Right lobe of liver (tissue), 6 donors: ENCODE data around the gene INPP5D. TPM values are rescaled to one million over a fixed set of nuclear protein-coding genes. Genes with fewer than 3 reads are reported as not detected.

Source experiments
- ATAC-seq, 4 donors: fragments of 200-7000 bp; cut with Tn5 transposase; one replicate each; pipeline ENCODE4 v1.9.1; 2020; ENCODE audit warnings: mild to moderate bottlenecking in 4 of 4, moderate library complexity in 4 of 4
- DNase-seq, 3 donors: peaks; one replicate each; pipeline ENCODE4 v3.0.0-alpha.2; 2020
- H3K27ac ChIP-seq, 3 donors: fragments of 200-600 bp; one replicate each; pipeline ENCODE4 v1.8.0; 2022
- H3K27me3 ChIP-seq, 2 donors: fragments of 200-600 bp; one replicate each; pipeline ENCODE4 v1.8.0; 2022
- H3K36me3 ChIP-seq, 4 donors: fragments of 200-600 bp; sonication (generic) in 1 of 4; one replicate each; pipeline versions ENCODE4 v1.5.1 to v1.8.0; 2017 to 2022; ENCODE audit warnings: control low read depth in 1 of 4
- H3K4me1 ChIP-seq, 4 donors: fragments of 200-600 bp; sonication (generic) in 1 of 4; one replicate each; pipeline versions ENCODE4 v1.5.1 to v1.8.0; 2017 to 2022; ENCODE audit warnings: control low read depth in 1 of 4
- H3K4me3 ChIP-seq, 3 donors: fragments of 200-600 bp; one replicate each; pipeline ENCODE4 v1.8.0; 2022
- H3K9me3 ChIP-seq, 4 donors: fragments of 200-600 bp; sonication (generic) in 1 of 4; one replicate each; pipeline versions ENCODE4 v1.5.1 to v1.8.0; 2017 to 2022; ENCODE audit warnings: control low read depth in 1 of 4
- CTCF ChIP-seq, 4 donors: fragments of 200-600 bp in 3 of 4; fragments of 450-650 bp in 1 of 4; IDR thresholded peaks; one replicate each; pipeline versions ENCODE4 v1.5.1 to v1.8.0; 2016 to 2022; ENCODE audit warnings: antibody characterized with exemption in 4 of 4, mild to moderate bottlenecking in 2 of 4
- POLR2A ChIP-seq: fragments of 450-650 bp; IDR thresholded peaks from one replicate; pipeline ENCODE4 v1.6.1; 2017; ENCODE audit warnings: antibody characterized with exemption, mild to moderate bottlenecking
- WGBS: methylation state at CpG from one replicate; pipeline ENCODE4 v1.1.6; 2018; ENCODE audit warnings: low coverage, low lambda C conversion rate; ENCODE audit not compliant: insufficient coverage; ENCODE audit errors: missing lambda C conversion rate; 5-methylcytosine and 5-hydroxymethylcytosine counted together
- intact Hi-C, 2 donors: fragments of 100-400 bp; cut with DNase I; formaldehyde crosslinking; loops; one replicate each; pipeline versions ENCODE4 v1.11.2 to v1.14.1; 2022
- total RNA-seq, 6 experiments: library from RNA; depleted of rRNA in 2 of 6; stranded (reverse); fragments of >200 nt in 2 of 6; fragmentation: NEBNext Ultra II Directional in 3 of 6; extraction: Animal tissue kit (Norgen Biotek cat#: 25700) in 3 of 6; gene quantifications; one replicate each; pipeline versions ENCODE4 v1.1.0 to v1.2.4, GENCODE V29; 2016 to 2023
- donor health status: DM: no; HTN: yes; CAD: no.
- donor health status: DM: no; HTN: no; CAD: no.
- donor health status: DM: no; HTN: no; CAD: no.
- donor health status: DM: no; HTN: yes; CAD: no.
- donor health status: DM: no; HTN: yes; CAD: no.

Gene INPP5D
- total RNA-seq, 6 experiments from 2014 or later = 3.5 to 8.1 (median 5.5) TPM

GRCh38 chr2:233219848-233220247 is 159.7 kb downstream of the INPP5D start:
- Histone ChIP-seq H3K27me3 (no peaks in the 10 kb centered on the region), H3K27ac (no peak overlapping the region), H3K36me3 (no peaks in the 10 kb centered on the region), H3K4me3 (no peak overlapping the region), H3K9me3 (no peaks in the 10 kb centered on the region), H3K4me1 (no peaks in the 10 kb centered on the region)
- intact Hi-C loops = no loop called here
- no peak for TF ChIP-seq CTCF (IDR thresholded peaks at IDR 0.05)
- no peak for TF ChIP-seq POLR2A
- no peak for DNase-seq
- ATAC-seq = no peak
- WGBS = 91% methylated on average over 1 of the region's 1 CpG

DNA sequence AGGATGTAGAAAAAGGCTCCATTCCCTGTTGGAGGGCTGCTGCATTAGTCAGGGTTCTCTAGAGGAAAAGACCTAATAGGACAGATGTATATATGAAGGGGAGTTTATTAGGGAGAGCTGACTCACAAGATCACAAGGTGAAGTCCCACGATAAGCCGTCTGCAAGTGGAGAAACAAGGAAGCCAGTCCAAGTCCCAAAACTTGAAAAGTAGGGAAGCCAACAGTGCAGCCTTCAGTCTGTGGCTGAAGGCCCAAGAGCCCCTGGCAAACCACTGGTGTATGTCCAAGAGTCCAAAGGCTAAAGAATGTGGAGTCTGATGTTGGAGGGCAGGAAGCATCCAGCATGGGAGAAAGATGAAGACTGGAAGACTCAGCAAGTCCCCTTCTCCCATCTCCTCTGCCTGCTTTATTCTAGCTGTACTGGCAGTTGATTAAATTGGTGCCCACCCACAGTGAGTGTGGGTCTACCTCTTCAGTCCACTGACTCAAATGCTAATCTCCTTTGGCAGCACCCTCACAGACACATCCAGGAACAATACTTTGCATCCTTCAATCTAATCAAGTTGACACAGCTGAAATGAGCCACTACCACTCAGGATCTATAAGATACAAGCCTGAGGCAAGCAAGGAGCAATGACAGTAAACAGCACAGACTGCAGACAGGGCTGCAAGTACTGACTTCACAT is 161.4 kb downstream of the INPP5D start:
- Histone ChIP-seq H3K27me3 (no peaks in the 10 kb centered on the region), H3K36me3 (no peaks in the 10 kb centered on the region), H3K27ac (no peak overlapping the region), H3K4me3 (no peak overlapping the region), H3K4me1 (no peaks in the 10 kb centered on the region), H3K9me3 (no peaks in the 10 kb centered on the region)
- WGBS = 89% methylated on average over 2 of the region's 2 CpGs
- intact Hi-C loops = no loop called here
- ATAC-seq = no peak
- TF ChIP-seq POLR2A (no peak), CTCF (IDR thresholded peaks at IDR 0.05) (no peak)
- no peak for DNase-seq

DNA sequence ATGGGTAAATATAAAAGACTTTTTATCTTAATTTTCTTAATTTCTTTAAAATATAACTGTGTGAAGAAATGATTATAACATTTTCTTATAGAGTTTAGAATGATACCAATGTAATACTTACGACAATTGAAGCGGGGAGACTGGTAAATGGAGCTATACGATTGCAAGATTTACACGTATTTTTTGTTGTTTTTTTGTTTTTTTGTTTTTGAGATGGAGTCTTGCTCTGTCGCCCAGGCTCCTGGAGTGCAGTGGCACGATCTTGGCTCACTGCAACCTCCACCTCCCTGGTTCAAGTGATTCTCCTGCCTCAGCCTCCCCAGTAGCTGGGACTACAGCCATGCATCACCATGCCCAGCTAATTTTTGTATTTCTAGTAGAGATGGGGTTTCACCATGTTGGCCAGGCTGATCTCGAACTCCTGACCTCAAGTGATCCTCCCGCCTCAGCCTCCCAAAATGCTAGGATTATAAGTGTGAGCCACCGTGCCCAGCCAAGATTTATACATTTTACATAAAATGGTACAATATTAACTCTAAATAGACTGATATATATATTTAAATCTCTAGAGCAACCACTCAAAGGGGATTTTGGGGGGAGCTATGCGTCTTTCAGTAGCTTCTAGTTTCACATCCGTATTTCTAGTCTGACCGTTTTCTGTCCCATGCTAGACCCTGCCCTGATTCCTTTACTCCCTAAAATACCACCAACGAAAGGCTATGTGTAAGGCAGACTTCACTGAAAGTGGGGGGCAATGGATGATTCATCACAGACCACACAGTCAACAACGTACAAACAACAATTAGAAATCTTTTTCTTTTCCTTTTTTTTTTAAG is 163.1 kb downstream of the INPP5D start:
- H3K4me1 ChIP-seq = no peaks in the 10 kb centered on the region
- TF ChIP-seq CTCF (IDR thresholded peaks at IDR 0.05) (no peak), POLR2A (no peak)
- DNase-seq (no peak), ATAC-seq (no peak)
- H3K4me3 ChIP-seq = no peak overlapping the region
- H3K27me3 ChIP-seq = no peaks in the 10 kb centered on the region
- H3K27ac ChIP-seq = no peak overlapping the region
- WGBS = 73% methylated on average over 14 of the region's 14 CpGs
- intact Hi-C loops = no loop called here
- no peaks in the 10 kb centered on the region for H3K9me3 ChIP-seq
- no peaks in the 10 kb centered on the region for H3K36me3 ChIP-seq

DNA sequence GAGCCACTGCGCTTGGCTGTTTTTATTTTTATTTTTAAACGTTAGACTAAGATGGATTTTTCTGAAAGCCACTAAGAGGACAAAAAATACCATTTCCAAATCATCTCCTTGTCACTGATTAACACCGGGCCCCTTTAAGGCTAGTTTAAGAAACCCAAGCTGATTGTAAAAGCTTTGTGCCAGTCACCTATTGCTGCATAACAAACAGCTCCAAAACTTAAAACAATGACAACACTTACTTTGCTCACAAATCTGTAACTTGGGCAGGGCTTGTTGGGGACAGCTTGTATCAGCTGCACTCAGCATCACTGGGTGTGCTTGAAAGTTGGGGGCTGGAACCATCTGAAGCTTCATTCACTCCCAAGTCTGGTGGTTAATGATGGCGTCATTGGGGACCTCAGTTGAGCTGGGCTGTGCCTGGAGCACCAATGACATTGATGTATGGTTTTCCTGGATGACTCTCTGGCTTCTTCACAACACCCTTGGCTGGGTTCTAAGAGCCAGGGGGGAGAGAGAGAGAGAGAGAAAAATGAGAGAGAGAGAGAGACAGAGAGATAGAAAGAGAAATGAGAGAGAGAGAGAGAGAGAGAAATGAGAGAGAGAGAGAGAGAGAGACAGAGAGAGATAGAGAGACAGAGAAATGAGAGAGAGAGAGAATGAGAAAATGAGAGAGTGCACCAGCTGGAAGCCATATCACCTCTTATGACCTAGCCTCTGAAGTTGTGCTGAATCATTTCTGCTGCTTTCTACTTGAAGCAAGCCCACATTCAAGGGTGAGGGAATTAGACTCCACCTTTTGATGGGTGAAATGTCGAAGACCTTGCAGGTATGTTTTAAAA is 165.3 kb downstream of the INPP5D start:
- Histone ChIP-seq H3K4me3 (no peak overlapping the region), H3K27ac (no peak overlapping the region), H3K36me3 (no peaks in the 10 kb centered on the region), H3K4me1 (no peaks in the 10 kb centered on the region), H3K9me3 (no peaks in the 10 kb centered on the region), H3K27me3 (no peaks in the 10 kb centered on the region)
- no peak for TF ChIP-seq CTCF (IDR thresholded peaks at IDR 0.05)
- no peak for TF ChIP-seq POLR2A
- intact Hi-C loops = no loop called here
- DNase-seq (no peak), ATAC-seq (no peak)
- 48% methylated on average over 5 of the region's 5 CpGs for WGBS
